ENCODE results near the gene MTHFD1. TPM values are rescaled to one million over a fixed set of nuclear protein-coding genes. Genes with fewer than 3 reads are reported as not detected.
A peak's percentile ranks its signal among the peaks of the same experiment; 100 is the strongest.

Gene MTHFD1
- total RNA-seq, 3 donors from 2014 or later (not counting 1 experiment from before 2014, with no cell fraction given) = 27.6 to 34.6 (median 28.0) TPM

- peaks cover 66 to 73% of the 10 kb centered on the region in 2 donors for H3K4me1 Mint-ChIP-seq
- H3K9me3 Mint-ChIP-seq = no peaks in the 10 kb centered on the region
Measured at GRCh38 chr14:64503434-64504309, 115.5 kb downstream of the MTHFD1 start, which contains the start of gene ZBTB25. Gene ZBTB25 (minus strand): TSS chr14:64503838. CDS start chr14:64490533, 13,305 bp downstream.

GRCh38 chr14:64504310-64504896, 116.2 kb downstream of the MTHFD1 start, which contains the start of gene ZBTB1:
Gene ZBTB1 (plus strand): TSS chr14:64504770. CDS start chr14:64521505, 16,735 bp downstream.
- under 1% methylated on average over 63 of the region's 63 CpGs for WGBS (ENCODE audit: insufficient coverage)
- Histone ChIP-seq H3K27me3 (ENCODE audit: control insufficient read depth, insufficient read depth, low read length) (no peaks in the 10 kb centered on the region), H3K9me3 (ENCODE audit: control insufficient read depth, insufficient read depth, low read length) (no peaks in the 10 kb centered on the region), H3K27ac (ENCODE audit: low read length) (peak within 1 kb of the TSS; percentile 100), H3K4me3 (ENCODE audit: low read length) (peak within 1 kb of the TSS; percentile 99), H3K36me3 (ENCODE audit: control insufficient read depth, insufficient read depth, low read length) (no peaks in the 10 kb centered on the region), H3K4me1 (ENCODE audit: control insufficient read depth, insufficient read depth, low read length) (peaks cover 48% of the 10 kb centered on the region)
- H3K9me3 Mint-ChIP-seq = no peaks in the 10 kb centered on the region
- H3K36me3 Mint-ChIP-seq = no peaks in the 10 kb centered on the region
- H3K27me3 Mint-ChIP-seq (ENCODE audit: low read depth in 2 of 2) = no peaks in the 10 kb centered on the region
- H3K4me3 Mint-ChIP-seq = peak within 1 kb of the TSS; percentile 98
- H3K27ac Mint-ChIP-seq = peak within 1 kb of the TSS; percentile 99
- intact Hi-C loops (cut with micrococcal nuclease) = loop anchor here (5.0 to 10.0 kb wide), 3 partner anchors 37 to 200 kb away; partner anchors contain the start of genes AKAP5, MTHFD1 and PLEKHG3
- no peak for TF ChIP-seq CTCF (IDR thresholded peaks at IDR 0.05)
- ATAC-seq (peak; percentile 39 to 66 (median 53)), DNase-seq (peak; percentile 86 to 92)
- H3K4me1 Mint-ChIP-seq = peaks cover 72 to 81% of the 10 kb centered on the region in 2 donors

More at GRCh38 chr14:64503434-64504309, 115.5 kb downstream of the MTHFD1 start, which contains the start of gene ZBTB25:
- under 1% methylated on average over 87 of the region's 87 CpGs for WGBS (ENCODE audit: insufficient coverage)
- Mint-ChIP-seq H3K27ac (peak within 1 kb of the TSS; percentile 99), H3K27me3 (ENCODE audit: low read depth in 2 of 2) (no peaks in the 10 kb centered on the region), H3K4me3 (peak within 1 kb of the TSS; percentile 98), H3K36me3 (no peaks in the 10 kb centered on the region)
- no peak for TF ChIP-seq CTCF (IDR thresholded peaks at IDR 0.05)
- intact Hi-C loops (cut with micrococcal nuclease) = loop anchor here (1.0 to 10.0 kb wide), 5 partner anchors 36 to 201 kb away; partner anchors contain the start of genes AKAP5, HSPA2, MTHFD1 and PLEKHG3
- Histone ChIP-seq H3K4me1 (ENCODE audit: control insufficient read depth, insufficient read depth, low read length) (peaks cover 42% of the 10 kb centered on the region), H3K9me3 (ENCODE audit: control insufficient read depth, insufficient read depth, low read length) (no peaks in the 10 kb centered on the region), H3K36me3 (ENCODE audit: control insufficient read depth, insufficient read depth, low read length) (peaks cover 2% of the 10 kb centered on the region), H3K27ac (ENCODE audit: low read length) (peak within 1 kb of the TSS; percentile 100), H3K27me3 (ENCODE audit: control insufficient read depth, insufficient read depth, low read length) (no peaks in the 10 kb centered on the region), H3K4me3 (ENCODE audit: low read length) (peak within 1 kb of the TSS; percentile 99)
- DNase-seq = peak; percentile 96 to 99
- peak; percentile 67 to 85 (median 70) for ATAC-seq

GRCh38 chr14:64504897-64505794, 117.0 kb downstream of the MTHFD1 start:
- WGBS (ENCODE audit: insufficient coverage) = under 1% methylated on average over 64 of the region's 68 CpGs

More at GRCh38 chr14:64504897-64505794, 117.0 kb downstream of the MTHFD1 start:
- peaks cover 71 to 77% of the 10 kb centered on the region in 2 donors for H3K4me1 Mint-ChIP-seq
- H3K9me3 ChIP-seq (ENCODE audit: control insufficient read depth, insufficient read depth, low read length) = no peaks in the 10 kb centered on the region
- peak overlapping the region; percentile 99 for H3K27ac Mint-ChIP-seq
- TF ChIP-seq CTCF (IDR thresholded peaks at IDR 0.05) = no peak
- H3K4me3 ChIP-seq (ENCODE audit: low read length) = peak overlapping the region; percentile 99
- ATAC-seq (peak; percentile 24 to 41 (median 27)), DNase-seq (peak; percentile 71 to 93)
- no peaks in the 10 kb centered on the region for H3K36me3 Mint-ChIP-seq
- no peaks in the 10 kb centered on the region for H3K9me3 Mint-ChIP-seq
- no peaks in the 10 kb centered on the region for H3K27me3 Mint-ChIP-seq (ENCODE audit: low read depth in 2 of 2)
- H3K27me3 ChIP-seq (ENCODE audit: control insufficient read depth, insufficient read depth, low read length) = no peaks in the 10 kb centered on the region
- peaks cover 48% of the 10 kb centered on the region for H3K4me1 ChIP-seq (ENCODE audit: control insufficient read depth, insufficient read depth, low read length)
- H3K27ac ChIP-seq (ENCODE audit: low read length) = peak overlapping the region; percentile 100
- H3K36me3 ChIP-seq (ENCODE audit: control insufficient read depth, insufficient read depth, low read length) = no peaks in the 10 kb centered on the region
- peak overlapping the region; percentile 98 for H3K4me3 Mint-ChIP-seq
- intact Hi-C loops (cut with micrococcal nuclease) = loop anchor here (5.0 to 10.0 kb wide), 3 partner anchors 38 to 200 kb away; partner anchors contain the start of genes AKAP5, MTHFD1 and PLEKHG3

Measured in natural killer cell (primary cell).